ENCODE measurements around the gene SIAH1. TPM values are rescaled to one million over a fixed set of nuclear protein-coding genes. Genes with fewer than 3 reads are reported as not detected.

Gene SIAH1
- total and polyA plus RNA-seq, 2 donors (not counting 1 experiment from before 2014, with no cell fraction given): 10.6 to 47.6 TPM

DNA sequence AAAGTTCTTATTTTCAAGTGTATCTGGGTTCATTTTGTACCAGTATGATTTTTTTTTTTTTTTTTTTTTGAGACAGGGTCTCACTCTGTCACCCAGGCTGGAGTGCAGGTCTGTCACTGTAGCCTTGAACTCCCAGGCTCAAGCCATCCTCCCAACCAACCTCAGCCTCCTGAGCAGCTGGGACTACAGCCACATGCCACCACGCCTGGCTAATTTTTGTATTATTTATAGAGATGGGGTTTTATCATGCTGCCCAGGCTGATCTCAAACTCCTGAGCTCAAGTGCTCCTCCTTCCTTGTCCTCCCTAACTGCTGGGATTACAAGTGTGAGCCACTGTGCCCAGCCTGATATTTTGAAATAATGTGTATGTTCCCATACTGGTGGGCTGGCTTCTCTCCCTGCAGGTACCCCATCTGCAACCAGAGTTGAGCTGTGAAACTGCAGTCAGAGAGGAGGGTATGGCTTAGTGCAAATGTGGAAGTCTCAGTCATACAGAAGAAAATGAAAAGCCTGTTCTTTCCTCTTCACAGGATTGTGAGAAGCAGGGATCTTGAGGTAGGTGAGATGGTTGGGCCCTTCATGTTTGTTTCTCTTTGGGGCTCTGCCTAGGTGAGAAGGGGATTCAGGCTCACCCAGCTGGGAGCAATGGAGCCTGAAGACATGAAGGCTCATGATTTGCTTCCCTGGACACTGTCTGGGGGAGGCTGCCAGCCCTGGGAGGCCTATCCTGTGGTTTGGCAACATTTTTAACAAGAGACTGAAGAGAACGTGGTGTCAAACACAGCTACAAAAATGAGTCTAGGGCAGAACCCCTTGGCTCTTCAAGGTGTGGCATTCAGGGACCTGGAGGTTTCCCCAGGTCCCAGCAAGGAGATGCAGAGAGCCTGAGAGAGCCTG, 41.3 kb upstream of the SIAH1 start:
- Histone ChIP-seq H3K4me3 (ENCODE audit: control extremely low read depth in 1 of 5, extremely low read depth in 1 of 5, insufficient read depth in 1 of 5, low read depth in 2 of 5, low read length in 4 of 5) (no peak overlapping the region), H3K27me3 (replicated peaks in 1 of 4; ENCODE audit: control extremely low read depth in 1 of 4, control insufficient read depth in 3 of 4, insufficient read depth in 4 of 4, low read length in 3 of 4) (no peaks in the 10 kb centered on the region), H3K9ac (ENCODE audit: low read length) (peak overlapping the region; percentile 3), H3K36me3 (replicated peaks in 1 of 2; ENCODE audit: control extremely low read depth in 1 of 2, control insufficient read depth in 1 of 2, extremely low read depth in 1 of 2, insufficient read depth in 2 of 2, low read length in 1 of 2) (no peaks in the 10 kb centered on the region), H3K4me1 (ENCODE audit: control insufficient read depth in 2 of 2, insufficient read depth in 2 of 2, low read length in 2 of 2) (peaks cover 34 to 43% of the 10 kb centered on the region in 2 donors), H3K4me2 (replicated peaks; ENCODE audit: low read depth, low read length, poor library complexity, severe bottlenecking) (peak overlapping the region; percentile 31), H2AFZ (ENCODE audit: insufficient read depth, low read depth, low read length, poor library complexity, severe bottlenecking) (peak overlapping the region; percentile 23), H3K9me3 (ENCODE audit: control extremely low read depth in 1 of 3, control insufficient read depth in 2 of 3, insufficient read depth in 1 of 3, low read length in 2 of 3) (peaks cover 0 to 7% (median 0%) of the 10 kb centered on the region in 3 donors), H3K79me2 (ENCODE audit: control insufficient read depth, insufficient read depth, low read length) (peaks cover 3% of the 10 kb centered on the region), H4K20me1 (ENCODE audit: control insufficient read depth, insufficient read depth, low read length, poor library complexity, severe bottlenecking) (no peaks in the 10 kb centered on the region), H3K27ac (ENCODE audit: low read length in 2 of 2) (peak overlapping the region; percentile 61)
- no peaks in the 10 kb centered on the region for H3K27me3 Mint-ChIP-seq
- no peak for TF ChIP-seq EZH2 (IDR thresholded peaks at IDR 0.05; ENCODE audit: borderline replicate concordance, insufficient read depth, low read depth, low read length, poor library complexity, severe bottlenecking)
- TF ChIP-seq, protein P1, sequence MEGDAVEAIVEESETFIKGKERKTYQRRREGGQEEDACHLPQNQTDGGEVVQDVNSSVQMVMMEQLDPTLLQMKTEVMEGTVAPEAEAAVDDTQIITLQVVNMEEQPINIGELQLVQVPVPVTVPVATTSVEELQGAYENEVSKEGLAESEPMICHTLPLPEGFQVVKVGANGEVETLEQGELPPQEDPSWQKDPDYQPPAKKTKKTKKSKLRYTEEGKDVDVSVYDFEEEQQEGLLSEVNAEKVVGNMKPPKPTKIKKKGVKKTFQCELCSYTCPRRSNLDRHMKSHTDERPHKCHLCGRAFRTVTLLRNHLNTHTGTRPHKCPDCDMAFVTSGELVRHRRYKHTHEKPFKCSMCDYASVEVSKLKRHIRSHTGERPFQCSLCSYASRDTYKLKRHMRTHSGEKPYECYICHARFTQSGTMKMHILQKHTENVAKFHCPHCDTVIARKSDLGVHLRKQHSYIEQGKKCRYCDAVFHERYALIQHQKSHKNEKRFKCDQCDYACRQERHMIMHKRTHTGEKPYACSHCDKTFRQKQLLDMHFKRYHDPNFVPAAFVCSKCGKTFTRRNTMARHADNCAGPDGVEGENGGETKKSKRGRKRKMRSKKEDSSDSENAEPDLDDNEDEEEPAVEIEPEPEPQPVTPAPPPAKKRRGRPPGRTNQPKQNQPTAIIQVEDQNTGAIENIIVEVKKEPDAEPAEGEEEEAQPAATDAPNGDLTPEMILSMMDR (IDR thresholded peaks at IDR 0.05): no peak
- ChIA-PET CTCF (interaction anchor here (0.6 to 1.5 kb wide), 4 partner anchors 32 to 197 kb away, joined by 3 to 5 read pairs (median 4); no protein-coding TSS in a partner anchor), POLR2A (interaction anchor here (0.7 to 1.1 kb wide), 4 partner anchors 9 to 964 kb away, joined by 3 to 6 read pairs (median 4); no protein-coding TSS in a partner anchor)
- peak overlapping the region; percentile 40 for H3K4me3 Mint-ChIP-seq
- ATAC-seq (ENCODE audit: low read depth) (peak; percentile 50), DNase-seq (peak; percentile 35)
- 7% methylated on average over 1 of the region's 2 CpGs for WGBS (ENCODE audit: insufficient coverage)
- H3K4me1 Mint-ChIP-seq: peaks cover 42% of the 10 kb centered on the region
- intact Hi-C loops (cut with micrococcal nuclease): no loop called here
- H3K27ac Mint-ChIP-seq: peak overlapping the region; percentile 90
- H3K9me3 Mint-ChIP-seq (ENCODE audit: insufficient read depth): no peaks in the 10 kb centered on the region

DNA sequence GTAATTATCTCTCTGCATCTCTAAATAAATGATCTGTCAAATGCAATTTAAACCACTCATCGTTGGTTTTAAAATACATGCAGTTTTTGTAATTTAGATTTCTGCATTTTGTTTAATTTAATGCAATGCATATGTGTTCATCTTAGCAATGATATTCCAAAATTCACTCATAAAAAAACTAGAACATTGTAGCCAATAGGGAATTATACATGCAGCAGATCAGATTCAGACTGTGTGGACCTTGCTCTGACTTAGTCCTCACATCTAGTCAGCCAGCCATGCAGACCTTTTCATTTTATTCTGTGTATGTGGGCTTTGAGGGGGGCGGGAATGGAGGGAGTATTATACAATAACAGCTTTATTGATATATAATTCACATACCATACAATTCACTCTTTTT, 37.3 kb upstream of the SIAH1 start:
- TF ChIP-seq, protein P1 (IDR thresholded peaks at IDR 0.05): no peak
- no peak for TF ChIP-seq EZH2 (IDR thresholded peaks at IDR 0.05; ENCODE audit: borderline replicate concordance, insufficient read depth, low read depth, low read length, poor library complexity, severe bottlenecking)
- no peaks in the 10 kb centered on the region for H4K20me1 ChIP-seq (ENCODE audit: control insufficient read depth, insufficient read depth, low read length, poor library complexity, severe bottlenecking)
- WGBS (ENCODE audit: insufficient coverage): no CpG with 5 or more reads among the region's 2 CpGs
- no peak overlapping the region for H3K9ac ChIP-seq (ENCODE audit: low read length)
- Mint-ChIP-seq H3K9me3 (ENCODE audit: insufficient read depth) (no peaks in the 10 kb centered on the region), H3K27me3 (no peaks in the 10 kb centered on the region), H3K4me3 (no peak overlapping the region), H3K27ac (no peak overlapping the region), H3K4me1 (peaks cover 18% of the 10 kb centered on the region)
- H3K27ac ChIP-seq (ENCODE audit: low read length in 2 of 2): no peak overlapping the region
- intact Hi-C loops (cut with micrococcal nuclease): no loop called here
- ATAC-seq (ENCODE audit: low read depth): no peak
- H3K36me3 ChIP-seq (replicated peaks in 1 of 2; ENCODE audit: control extremely low read depth in 1 of 2, control insufficient read depth in 1 of 2, extremely low read depth in 1 of 2, insufficient read depth in 2 of 2, low read length in 1 of 2): no peaks in the 10 kb centered on the region
- peaks cover 19 to 21% of the 10 kb centered on the region in 2 donors for H3K4me1 ChIP-seq (ENCODE audit: control insufficient read depth in 2 of 2, insufficient read depth in 2 of 2, low read length in 2 of 2)
- H3K4me2 ChIP-seq (replicated peaks; ENCODE audit: low read depth, low read length, poor library complexity, severe bottlenecking): no peak overlapping the region
- no peak overlapping the region for H3K4me3 ChIP-seq (ENCODE audit: control extremely low read depth in 1 of 5, extremely low read depth in 1 of 5, insufficient read depth in 1 of 5, low read depth in 2 of 5, low read length in 4 of 5)
- POLR2A ChIA-PET: no interaction called here
- H3K79me2 ChIP-seq (ENCODE audit: control insufficient read depth, insufficient read depth, low read length): no peaks in the 10 kb centered on the region
- no peaks in the 10 kb centered on the region for H3K9me3 ChIP-seq (ENCODE audit: control extremely low read depth in 1 of 3, control insufficient read depth in 2 of 3, insufficient read depth in 1 of 3, low read length in 2 of 3)
- CTCF ChIA-PET: no interaction called here
- no peak overlapping the region for H2AFZ ChIP-seq (ENCODE audit: insufficient read depth, low read depth, low read length, poor library complexity, severe bottlenecking)
- DNase-seq: no peak
- no peaks in the 10 kb centered on the region for H3K27me3 ChIP-seq (replicated peaks in 1 of 4; ENCODE audit: control extremely low read depth in 1 of 4, control insufficient read depth in 3 of 4, insufficient read depth in 4 of 4, low read length in 3 of 4)

Measured in B cell (primary cell).